Measurements from ENCODE around the gene CCDC174.
"Not testable (repeated sequence)": the region's sequence is repeated elsewhere in the genome, so short reads cannot be mapped to it uniquely, and the experiment has no call there.

CCDC174 gene

GRCh38 chr3:14649466-14649865 lies 2.1 kb upstream of the CCDC174 start:
- DNase-seq (ENCODE audit: extremely low read depth in 1 of 2, low read depth in 1 of 2), result no peak

- DNase-seq (ENCODE audit: extremely low read depth in 1 of 2, low read depth in 1 of 2), result no peak
Observed at GRCh38 chr3:14650193-14650592, 1.4 kb upstream of the CCDC174 start.

GRCh38 chr3:14652360-14652907 lies 872 bp downstream of the CCDC174 start:
- not testable (repeated sequence) for DNase-seq (ENCODE audit: extremely low read depth in 1 of 2, low read depth in 1 of 2)

- DNase-seq (ENCODE audit: extremely low read depth in 1 of 2, low read depth in 1 of 2), result no peak
Observed at GRCh38 chr3:14657579-14657978, 6.0 kb downstream of the CCDC174 start.

GRCh38 chr3:14658978-14659377 lies 7.4 kb downstream of the CCDC174 start:
- no peak for DNase-seq (ENCODE audit: extremely low read depth in 1 of 2, low read depth in 1 of 2)

- DNase-seq (ENCODE audit: extremely low read depth in 1 of 2, low read depth in 1 of 2), result no peak
Observed at GRCh38 chr3:14660942-14661341, 9.4 kb downstream of the CCDC174 start.

- no peak for DNase-seq (ENCODE audit: extremely low read depth in 1 of 2, low read depth in 1 of 2)
Observed at GRCh38 chr3:14663396-14664135, 12.0 kb downstream of the CCDC174 start.

GRCh38 chr3:14664170-14664569 lies 12.6 kb downstream of the CCDC174 start:
- no peak for DNase-seq (ENCODE audit: extremely low read depth in 1 of 2, low read depth in 1 of 2)

- DNase-seq (ENCODE audit: extremely low read depth in 1 of 2, low read depth in 1 of 2), result no peak
Observed at GRCh38 chr3:14672588-14672987, 21.0 kb downstream of the CCDC174 start.

GRCh38 chr3:14674841-14675240 lies 23.3 kb downstream of the CCDC174 start, which contains the start of gene C3orf20:
Gene C3orf20 (plus strand): TSS chr3:14675141. CDS start chr3:14682714, 7,573 bp downstream.
- no peak for DNase-seq (ENCODE audit: extremely low read depth in 1 of 2, low read depth in 1 of 2)

GRCh38 chr3:14676881-14677280 lies 25.3 kb downstream of the CCDC174 start:
- no peak for DNase-seq (ENCODE audit: extremely low read depth in 1 of 2, low read depth in 1 of 2)

- DNase-seq (ENCODE audit: extremely low read depth in 1 of 2, low read depth in 1 of 2), result no peak
Observed at GRCh38 chr3:14678015-14678503, 26.5 kb downstream of the CCDC174 start.

GRCh38 chr3:14680115-14680514 lies 28.6 kb downstream of the CCDC174 start:
- DNase-seq (ENCODE audit: extremely low read depth in 1 of 2, low read depth in 1 of 2), result no peak

GRCh38 chr3:14680716-14681115 lies 29.2 kb downstream of the CCDC174 start:
- DNase-seq (ENCODE audit: extremely low read depth in 1 of 2, low read depth in 1 of 2), result no peak

GRCh38 chr3:14684447-14684846 lies 32.9 kb downstream of the CCDC174 start:
- no peak for DNase-seq (ENCODE audit: extremely low read depth in 1 of 2, low read depth in 1 of 2)

GRCh38 chr3:14685179-14685578 lies 33.6 kb downstream of the CCDC174 start:
- DNase-seq (ENCODE audit: extremely low read depth in 1 of 2, low read depth in 1 of 2), result no peak

- DNase-seq (ENCODE audit: extremely low read depth in 1 of 2, low read depth in 1 of 2), result no peak
Observed at GRCh38 chr3:14687360-14687759, 35.8 kb downstream of the CCDC174 start.

GRCh38 chr3:14688525-14688924 lies 37.0 kb downstream of the CCDC174 start:
- DNase-seq (ENCODE audit: extremely low read depth in 1 of 2, low read depth in 1 of 2), result no peak

GRCh38 chr3:14689247-14689980 lies 37.9 kb downstream of the CCDC174 start:
- DNase-seq (ENCODE audit: extremely low read depth in 1 of 2, low read depth in 1 of 2), result no peak

- no peak for DNase-seq (ENCODE audit: extremely low read depth in 1 of 2, low read depth in 1 of 2)
Observed at GRCh38 chr3:14691239-14691638, 39.7 kb downstream of the CCDC174 start.

GRCh38 chr3:14691719-14692118 lies 40.2 kb downstream of the CCDC174 start:
- no peak for DNase-seq (ENCODE audit: extremely low read depth in 1 of 2, low read depth in 1 of 2)

All from stimulated activated CD8-positive, alpha-beta memory T cell treated with anti-CD3 and anti-CD28 coated beads, Interleukin-7, amount 100 ng/mL, for 48 hours (primary cell).